HG03064 (cell line): ENCODE results near the gene MCM9.

ENCODE experiments used
- ATAC-seq: cut with Tn5 transposase; IDR thresholded peaks from one replicate; pipeline ENCODE4 v1.9.1; 2021; ENCODE audit warnings: low read depth; ENCODE audit not compliant: unreplicated experiment

MCM9 gene

GRCh38 chr6:118934461-118935330, at the start of gene MCM9:
Gene MCM9 (minus strand): TSS chr6:118935159. CDS start chr6:118931723, 3,436 bp downstream.
- peak; percentile 94 for ATAC-seq

- no peak for ATAC-seq
Observed at GRCh38 chr6:118984342-118984741, 49.4 kb upstream of the MCM9 start.

GRCh38 chr6:118982575-118982911, 47.6 kb upstream of the MCM9 start:
- no peak for ATAC-seq

GRCh38 chr6:118981884-118982574, 47.1 kb upstream of the MCM9 start:
- no peak for ATAC-seq

GRCh38 chr6:118980063-118980462, 45.1 kb upstream of the MCM9 start:
- ATAC-seq = no peak

DNA sequence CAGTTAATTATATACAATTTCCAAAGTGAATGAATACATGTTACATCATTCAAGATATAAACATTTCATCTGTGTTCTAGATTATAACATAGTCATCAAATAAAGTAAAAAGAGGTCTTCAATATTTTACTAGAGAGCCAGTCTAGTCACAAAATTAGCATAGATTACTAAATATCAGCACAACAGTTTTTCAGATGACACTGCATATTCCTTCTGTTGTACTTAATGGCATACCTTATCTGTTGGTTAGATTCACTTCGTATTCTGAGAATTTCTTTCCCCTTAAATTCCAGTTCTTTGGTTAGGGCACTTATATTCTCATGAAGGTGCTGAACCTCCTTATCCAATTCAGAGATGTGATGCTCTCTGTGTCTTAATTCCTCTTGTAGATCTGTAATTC, 39.8 kb upstream of the MCM9 start:
- no peak for ATAC-seq

DNA sequence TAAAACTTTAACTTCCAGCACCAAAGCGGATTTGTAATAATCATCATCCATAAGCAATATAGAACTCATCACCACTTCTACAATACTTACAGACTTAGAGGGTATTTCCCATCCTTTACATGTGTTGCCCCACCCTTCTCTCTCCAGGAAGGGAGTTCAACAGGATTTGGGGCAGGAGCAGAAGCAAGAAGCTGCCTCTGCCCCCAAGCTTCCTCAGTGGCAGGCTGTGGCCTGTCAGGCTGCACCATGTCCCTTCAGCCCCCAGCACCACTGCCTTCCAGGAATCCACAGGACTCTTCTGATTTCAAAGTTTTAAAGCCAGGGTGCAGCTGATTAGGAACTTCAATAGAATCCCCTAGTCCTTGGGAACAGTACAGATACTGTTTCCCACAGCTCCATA, 36.7 kb upstream of the MCM9 start:
- no peak for ATAC-seq

DNA sequence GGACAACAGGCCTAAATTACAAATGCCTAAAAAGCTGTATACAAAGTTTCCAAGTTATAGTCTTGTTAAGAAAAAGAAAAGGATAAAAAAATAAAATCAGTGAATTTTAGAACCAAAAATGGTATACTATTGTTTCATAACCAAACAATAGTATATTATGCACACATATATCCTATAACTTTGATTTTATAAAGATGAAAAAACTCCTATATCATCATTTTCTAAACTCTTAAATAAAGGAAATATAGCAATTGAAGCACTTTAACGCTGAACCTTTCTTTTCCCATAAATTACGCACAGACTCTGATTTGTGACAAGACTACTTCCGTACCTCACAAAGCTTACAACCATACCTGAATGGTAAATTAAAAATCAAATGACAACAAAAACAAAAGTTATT, 35.9 kb upstream of the MCM9 start:
- ATAC-seq = no peak

DNA sequence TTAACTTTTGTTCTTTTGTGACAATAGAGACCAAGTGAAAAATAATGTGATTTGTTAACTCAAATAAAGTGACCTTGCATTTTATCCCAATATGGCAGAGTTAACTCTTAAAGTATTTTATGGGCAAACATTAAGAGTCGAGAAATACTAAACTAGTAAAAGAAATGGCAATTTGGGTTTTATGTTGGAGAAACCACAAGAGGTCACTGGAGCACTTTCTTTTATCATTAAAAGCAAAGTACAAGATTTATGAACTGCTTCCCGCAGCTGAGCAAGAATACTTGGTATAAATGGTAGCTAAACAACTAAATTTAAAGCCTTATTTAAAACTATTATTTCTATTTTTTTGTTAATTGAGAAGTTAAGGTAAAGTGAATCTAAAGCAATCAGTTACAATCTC, 33.5 kb upstream of the MCM9 start:
- ATAC-seq = no peak

DNA sequence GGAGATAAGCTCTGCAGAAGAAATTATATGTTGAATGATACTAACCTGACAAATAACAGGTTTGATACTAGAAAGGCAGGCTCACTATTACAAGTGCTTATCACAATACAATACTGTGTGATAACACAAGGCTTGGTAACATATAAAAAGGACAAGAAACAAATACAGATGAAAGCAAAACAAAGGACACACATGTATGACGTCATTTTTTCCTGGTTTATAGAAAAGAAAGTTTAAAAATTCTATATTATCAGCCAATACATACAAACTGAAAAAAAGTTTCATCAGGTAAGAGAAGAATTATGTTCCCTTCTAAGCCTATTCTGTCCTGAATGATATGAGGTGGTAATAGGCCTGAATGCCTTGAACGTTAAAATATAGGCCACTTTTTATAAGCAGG, 32.3 kb upstream of the MCM9 start:
- no peak for ATAC-seq

- no peak for ATAC-seq
Observed at GRCh38 chr6:118965843-118966370, 30.9 kb upstream of the MCM9 start.

DNA sequence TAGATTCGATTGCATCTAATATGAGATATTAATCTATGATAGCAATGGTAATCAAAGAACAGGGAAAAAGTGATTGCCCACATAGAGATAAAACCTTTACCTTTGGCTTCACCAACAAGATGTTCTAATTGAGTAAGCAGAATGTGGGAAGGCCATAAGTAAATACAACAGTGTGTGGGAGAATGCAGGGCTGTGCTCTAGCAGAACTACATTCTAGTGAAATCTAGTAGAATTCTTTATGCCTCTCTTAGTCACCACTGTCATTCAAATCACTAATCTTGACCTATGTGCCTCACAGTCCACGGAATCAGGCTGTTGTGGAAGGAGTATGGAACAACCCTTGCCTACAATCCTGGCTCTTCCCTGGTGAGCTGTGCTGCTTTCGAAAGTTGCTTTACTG, 30.4 kb upstream of the MCM9 start:
- ATAC-seq = no peak

GRCh38 chr6:118963003-118963402, 28.0 kb upstream of the MCM9 start:
- no peak for ATAC-seq

DNA sequence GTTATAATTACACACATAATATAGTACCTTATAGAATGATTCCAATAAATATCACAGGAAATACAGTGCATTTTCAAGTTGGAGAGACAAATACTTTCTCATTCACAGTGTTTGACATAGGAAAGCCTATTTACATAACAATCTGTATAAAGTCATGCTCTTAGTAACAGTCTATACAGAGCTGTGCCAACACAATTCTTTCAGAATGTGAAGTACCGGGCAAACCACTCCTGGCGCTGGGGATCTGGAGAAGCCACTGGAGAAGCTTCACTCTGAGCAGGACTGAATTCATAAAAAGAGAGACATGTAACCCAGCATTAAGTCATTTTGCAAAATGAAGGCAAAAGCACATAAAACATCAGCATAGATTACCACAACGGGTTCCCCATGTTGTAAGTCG, 24.9 kb upstream of the MCM9 start:
- no peak for ATAC-seq

DNA sequence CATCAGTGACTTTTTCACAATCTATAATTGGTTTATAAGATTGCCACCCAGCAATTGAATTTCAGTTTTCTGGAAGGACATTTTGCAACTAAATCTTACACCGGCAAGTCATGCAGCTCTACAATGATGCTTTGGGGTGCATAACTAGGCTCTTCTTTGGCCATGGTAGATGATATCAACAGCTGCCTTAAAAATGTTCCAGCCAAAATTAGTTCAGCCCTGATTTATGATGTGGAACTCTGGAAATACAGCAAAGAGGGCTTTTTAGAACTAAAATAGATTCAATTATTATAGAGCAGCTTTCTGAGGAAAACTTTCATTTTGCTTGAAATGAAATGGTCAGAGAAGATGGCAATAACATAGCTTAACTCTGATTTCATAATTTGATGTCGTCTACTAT, 18.4 kb upstream of the MCM9 start:
- ATAC-seq = no peak

DNA sequence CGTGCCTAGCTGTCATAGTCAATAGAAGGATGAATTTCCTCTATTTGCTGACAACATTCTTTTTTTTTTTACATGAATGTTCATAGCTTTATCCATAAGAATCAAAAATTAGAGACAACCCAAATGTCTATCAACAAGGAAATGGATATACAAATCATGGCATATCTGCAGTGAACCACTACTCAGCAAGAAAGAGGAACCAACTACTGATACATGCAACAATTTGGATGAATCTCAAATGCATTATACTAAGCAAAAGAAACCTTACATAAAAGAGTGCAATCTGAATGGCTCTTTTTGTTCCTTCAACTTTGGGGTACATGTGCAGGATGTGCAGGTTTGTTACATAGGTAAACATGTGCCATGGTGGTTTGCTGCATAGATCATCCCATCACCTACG, 17.7 kb upstream of the MCM9 start:
- ATAC-seq = no peak

DNA sequence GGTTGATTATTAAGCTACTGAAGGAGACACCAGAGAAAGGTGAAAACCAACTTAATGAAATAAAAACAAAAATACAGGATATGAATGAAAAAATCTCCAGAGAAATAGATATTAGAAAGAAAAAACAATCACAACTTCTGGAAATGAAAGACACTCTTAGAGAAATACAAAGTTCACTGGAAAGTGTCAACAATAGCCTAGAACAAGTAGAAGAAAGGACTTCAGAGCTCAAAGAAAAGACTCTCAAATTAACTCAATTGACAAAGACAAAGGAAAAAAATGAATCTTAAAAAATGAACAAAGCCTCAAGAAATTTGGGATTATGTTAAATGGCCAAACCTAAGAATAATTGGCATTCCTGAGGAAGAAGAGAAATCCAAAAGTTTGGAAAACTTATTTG, 10.3 kb upstream of the MCM9 start:
- no peak for ATAC-seq

DNA sequence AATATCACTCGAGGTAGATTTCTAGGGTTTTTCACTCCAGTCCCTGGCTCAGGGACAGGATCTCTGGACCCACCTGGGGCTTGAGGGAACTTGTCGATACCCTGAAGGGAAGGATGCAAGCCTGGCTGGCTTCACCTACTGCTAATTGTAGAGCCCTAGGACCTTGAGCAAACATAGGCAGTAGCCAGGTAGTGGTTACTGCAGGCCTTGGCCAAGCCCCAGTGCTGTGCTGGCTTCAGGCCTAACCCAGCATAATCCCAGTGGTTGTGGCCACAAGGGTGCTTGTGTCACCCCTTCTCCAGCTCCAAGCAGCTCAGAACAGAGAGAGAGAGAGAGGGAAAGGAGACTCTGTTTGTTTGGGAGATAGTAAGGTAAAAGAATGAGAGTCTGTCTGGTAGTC, 5.8 kb upstream of the MCM9 start:
- no peak for ATAC-seq

DNA sequence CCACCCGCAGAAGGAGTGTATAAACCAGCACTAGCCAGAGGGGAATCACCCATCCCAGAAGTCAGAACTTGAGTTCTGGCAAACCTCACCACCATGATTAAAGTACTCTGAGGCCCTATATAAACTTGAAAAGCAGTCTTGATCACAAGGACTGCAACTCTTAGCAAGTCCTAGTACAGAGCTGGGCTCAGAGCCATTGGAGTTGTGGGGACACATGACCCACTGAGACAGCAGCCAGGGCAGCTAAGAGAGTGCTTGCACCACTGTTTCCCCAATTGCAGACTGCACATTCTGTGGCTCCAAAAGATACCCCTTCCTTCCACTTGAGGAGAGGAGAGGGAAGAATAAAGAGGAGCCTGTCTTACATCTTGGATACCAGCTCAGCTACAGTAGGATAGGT, 4.7 kb upstream of the MCM9 start:
- no peak for ATAC-seq

DNA sequence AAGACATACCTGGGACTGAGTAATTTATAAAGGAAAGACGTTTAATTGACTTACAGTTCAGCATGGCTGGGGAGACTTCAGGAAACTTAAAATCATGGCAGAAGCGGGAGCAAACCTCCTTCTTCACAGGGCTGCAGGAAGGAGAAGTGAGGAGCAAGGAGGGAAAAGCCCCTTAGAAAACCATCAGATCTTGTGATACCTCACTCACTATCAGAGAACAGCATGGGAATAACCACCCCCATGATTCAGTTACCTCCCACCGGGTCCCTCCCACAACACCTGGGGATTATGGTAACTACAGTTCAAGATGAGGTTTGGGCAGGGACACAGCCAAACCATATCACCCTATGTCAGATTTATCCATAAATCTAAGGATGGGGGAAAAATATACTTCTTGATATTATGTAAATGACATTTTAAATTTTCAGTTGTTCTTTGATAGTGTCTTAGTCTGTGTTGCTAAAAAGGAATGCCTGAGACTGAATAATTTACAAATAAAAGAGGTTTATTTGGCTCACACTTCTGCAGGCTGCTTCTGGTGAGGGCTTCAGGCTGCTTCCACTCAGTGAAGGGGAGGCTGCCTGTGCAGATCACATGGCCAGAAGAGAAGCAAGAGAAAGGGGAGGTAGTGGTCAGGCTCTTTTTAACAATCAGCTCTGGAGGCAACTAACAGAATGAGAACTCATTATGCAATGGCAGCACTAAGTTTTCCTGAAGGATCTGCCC, 1.2 kb upstream of the MCM9 start:
- ATAC-seq = no peak

GRCh38 chr6:118935331-118935668, 341 bp upstream of the MCM9 start:
- peak; percentile 3 for ATAC-seq
